GM23338 (cell line): ENCODE data around the gene LDLR. TPM values are rescaled to one million over a fixed set of nuclear protein-coding genes. Genes with fewer than 3 reads are reported as not detected.
"Not testable (repeated sequence)": the region's sequence is repeated elsewhere in the genome, so short reads cannot be mapped to it uniquely, and the experiment has no call there.

Experiments used
- ATAC-seq: fragments of 200-7000 bp; cut with Tn5 transposase; 3 replicates; pipeline ENCODE4 v1.9.1; 2020
- DNase-seq: peaks from one replicate; pipeline ENCODE4 v3.0.0-alpha.2; 2015; ENCODE audit warnings: low spot score
- H2AFZ ChIP-seq: fragments of 200-600 bp; sonication (generic); 2 replicates; pipeline ENCODE4 v1.8.0; 2016; ENCODE audit warnings: antibody characterized with exemption, mild to moderate bottlenecking, moderate library complexity
- H3F3A ChIP-seq: fragments of 200-600 bp; sonication (generic); replicated peaks from 2 replicates; pipeline ENCODE4 v1.8.0; 2017; ENCODE audit warnings: antibody characterized with exemption, mixed run types, low read depth
- H3K27ac ChIP-seq: fragments of 200-600 bp; sonication (generic); 2 replicates; pipeline ENCODE4 v1.6.1; 2016; ENCODE audit warnings: low read depth
- H3K27me3 ChIP-seq: fragments of 200-600 bp; sonication (generic); 2 replicates; pipeline ENCODE4 v1.8.0; 2016; ENCODE audit warnings: mild to moderate bottlenecking, mixed run types, moderate library complexity; ENCODE audit not compliant: insufficient read depth
- H3K36me3 ChIP-seq: fragments of 200-600 bp; sonication (generic); 2 replicates; pipeline ENCODE4 v1.8.0; 2016; ENCODE audit warnings: mild to moderate bottlenecking; ENCODE audit not compliant: insufficient read depth
- H3K4me1 ChIP-seq: fragments of 200-600 bp; sonication (generic); 2 replicates; pipeline ENCODE4 v1.8.0; 2016; ENCODE audit warnings: mild to moderate bottlenecking, moderate library complexity; ENCODE audit not compliant: insufficient read depth
- H3K4me2 ChIP-seq: fragments of 200-600 bp; sonication (generic); 2 replicates; pipeline ENCODE4 v1.7.1; 2017; ENCODE audit warnings: mixed run types
- H3K4me3 ChIP-seq: fragments of 200-600 bp; sonication (generic); 2 replicates; pipeline ENCODE4 v1.6.1; 2016; ENCODE audit warnings: mixed run types
- H3K79me2 ChIP-seq: fragments of 200-600 bp; sonication (generic); replicated peaks from 2 replicates; pipeline ENCODE4 v1.8.0; 2017; ENCODE audit warnings: mild to moderate bottlenecking; ENCODE audit not compliant: insufficient read depth
- H3K9me2 ChIP-seq: fragments of 200-600 bp; sonication (generic); 2 replicates; pipeline ENCODE4 v1.8.0; 2017; ENCODE audit not compliant: insufficient read depth
- H4K20me1 ChIP-seq: fragments of 200-600 bp; sonication (generic); replicated peaks from 2 replicates; pipeline ENCODE4 v1.8.0; 2017; ENCODE audit warnings: mild to moderate bottlenecking; ENCODE audit not compliant: insufficient read depth
- H3K27ac Mint-ChIP-seq: 2 replicates; pipeline ENCODE4 v1.8.0; 2020; ENCODE audit warnings: inconsistent platforms, mild to moderate bottlenecking, moderate library complexity, mixed read lengths
- H3K27me3 Mint-ChIP-seq: 3 replicates; pipeline ENCODE4 v1.8.0; 2022; ENCODE audit warnings: low read depth, mild to moderate bottlenecking, moderate library complexity, mixed read lengths, inconsistent platforms; ENCODE audit not compliant: insufficient read depth, poor library complexity
- H3K36me3 Mint-ChIP-seq: 3 replicates; pipeline ENCODE4 v1.8.0; 2021; ENCODE audit warnings: low read depth, mild to moderate bottlenecking, inconsistent platforms, moderate library complexity, mixed read lengths
- H3K4me1 Mint-ChIP-seq: 3 replicates; pipeline ENCODE4 v1.8.0; 2020; ENCODE audit warnings: mild to moderate bottlenecking, inconsistent platforms, mixed read lengths
- H3K4me3 Mint-ChIP-seq: 3 replicates; pipeline ENCODE4 v1.8.0; 2021; ENCODE audit warnings: moderate library complexity, mild to moderate bottlenecking, inconsistent platforms, mixed read lengths
- H3K9me3 Mint-ChIP-seq: 3 replicates; pipeline ENCODE4 v1.8.0; 2020; ENCODE audit warnings: moderate library complexity, mild to moderate bottlenecking, inconsistent platforms, mixed read lengths
- CTCF ChIP-seq, 2 experiments: fragments of 200-600 bp in 1 of 2; sonication (generic) in 1 of 2; conservative IDR thresholded peaks; 2 replicates each; pipeline versions ENCODE4 v1.5.1 to v1.6.1; 2016 to 2017; ENCODE audit warnings: antibody characterized with exemption in 2 of 2, low read depth in 2 of 2, mild to moderate bottlenecking in 2 of 2, moderate library complexity in 1 of 2
- ETS1 ChIP-seq: IDR thresholded peaks from 2 replicates; pipeline ENCODE4 v1.6.1; 2016; ENCODE audit warnings: antibody characterized with exemption
- EZH2phosphoT487 ChIP-seq: fragments of 200-600 bp; sonication (generic); IDR thresholded peaks from one replicate; pipeline ENCODE4 v1.8.1; 2018; ENCODE audit warnings: antibody characterized with exemption; ENCODE audit not compliant: unreplicated experiment
- POLR2AphosphoS5 ChIP-seq: IDR thresholded peaks from 2 replicates; pipeline ENCODE4 v1.6.1; 2016; ENCODE audit warnings: antibody characterized with exemption, low read depth
- ZNF331 ChIP-seq: fragments of 250-450 bp; sonication (Bioruptor Pico); IDR thresholded peaks from 2 replicates; pipeline ENCODE4 v1.5.0; 2020; ENCODE audit warnings: low read depth, mild to moderate bottlenecking, moderate library complexity
- ZNF462 ChIP-seq: fragments of 250-450 bp; sonication (Bioruptor Pico); IDR thresholded peaks from 2 replicates; pipeline ENCODE4 v1.5.0; 2020; ENCODE audit warnings: mild to moderate bottlenecking, moderate library complexity
- polyA plus RNA-seq: library from polyadenylated mRNA; unstranded; fragments of >200 nt; fragmentation: Nextera tagmentation; extraction: Ambion mirVana; gene quantifications from 2 replicates; pipeline ENCODE4 v1.2.1, GENCODE V29; 2016
- total RNA-seq: library from RNA; depleted of rRNA; stranded (reverse); fragments of >200 nt; shearing (Covaris generic); gene quantifications from 2 replicates; pipeline ENCODE4 v1.2.3, GENCODE V29; 2014

Gene LDLR
- total and polyA plus RNA-seq, 2 experiments from 2014 or later, result 57.6 to 180 TPM

- no peaks in the 10 kb centered on the region for H3K36me3 ChIP-seq
- H4K20me1 ChIP-seq, result no peaks in the 10 kb centered on the region; the same call in 1 of the 2 replicates
- 0 out of 2 replicates have a peak overlapping the region, but pooled peaks have one; percentile 19 for H3K27ac ChIP-seq
- peaks cover 26% of the 10 kb centered on the region for H3K27me3 Mint-ChIP-seq
- H3K4me1 Mint-ChIP-seq, result peaks cover 23% of the 10 kb centered on the region
- TF ChIP-seq ETS1 (no peak), CTCF (conservative IDR thresholded peaks at IDR 0.05; ENCODE audit: low read depth in 2 of 2) (no peak), POLR2AphosphoS5 (0 out of 2 replicates have a peak, but pooled peaks have one; percentile 15), EZH2phosphoT487 (no peak), ZNF331 (CRISPR knock-in tag) (no peak)
- H3K36me3 Mint-ChIP-seq, result peaks cover 4% of the 10 kb centered on the region; the same call in 2 of the 3 replicates
- no peaks in the 10 kb centered on the region for H3K27me3 ChIP-seq
- H3K9me3 Mint-ChIP-seq, result peaks cover 6% of the 10 kb centered on the region; the same call in 1 of the 3 replicates
- no peak overlapping the region for H3K4me3 ChIP-seq
- H2AFZ ChIP-seq, result no peak overlapping the region
- H3K4me2 ChIP-seq, result peak overlapping the region; percentile 55; the same call in 1 of the 2 replicates
- peaks cover 35% of the 10 kb centered on the region for H3F3A ChIP-seq
- DNase-seq (peak; percentile 52), ATAC-seq (peak; percentile 39)
- no peaks in the 10 kb centered on the region for H3K9me2 ChIP-seq
- no peaks in the 10 kb centered on the region for H3K79me2 ChIP-seq
- no peak overlapping the region for H3K4me3 Mint-ChIP-seq
- peaks cover 35% of the 10 kb centered on the region for H3K4me1 ChIP-seq
- H3K27ac Mint-ChIP-seq, result no peak overlapping the region
Observed at GRCh38 chr19:11138601-11139300, 49.5 kb downstream of the LDLR start.

- not testable (repeated sequence) for H3K9me2 ChIP-seq
Observed at GRCh38 chr19:11140023-11140538, 50.8 kb downstream of the LDLR start.

GRCh38 chr19:11140896-11141295 lies 51.6 kb downstream of the LDLR start:
- Histone ChIP-seq H3K27ac (no peak overlapping the region), H3K9me2 (no peaks in the 10 kb centered on the region), H2AFZ (no peak overlapping the region), H3K4me2 (no peak overlapping the region), H3K36me3 (peaks cover 7% of the 10 kb centered on the region), H3K4me1 (peaks cover 39% of the 10 kb centered on the region), H3K4me3 (no peak overlapping the region), H4K20me1 (peaks cover 2% of the 10 kb centered on the region), H3K27me3 (no peaks in the 10 kb centered on the region), H3F3A (peaks cover 34% of the 10 kb centered on the region), H3K79me2 (no peaks in the 10 kb centered on the region)
- no peak overlapping the region for H3K27ac Mint-ChIP-seq
- peaks cover 21% of the 10 kb centered on the region for H3K27me3 Mint-ChIP-seq
- ATAC-seq, result no peak
- H3K9me3 Mint-ChIP-seq, result peaks cover 2% of the 10 kb centered on the region; the same call in 1 of the 3 replicates
- no peak for DNase-seq
- peaks cover 10% of the 10 kb centered on the region for H3K36me3 Mint-ChIP-seq
- H3K4me3 Mint-ChIP-seq, result no peak overlapping the region
- peaks cover 23% of the 10 kb centered on the region for H3K4me1 Mint-ChIP-seq
- no peak for TF ChIP-seq ZNF462 (CRISPR knock-in tag)

More at GRCh38 chr19:11140023-11140538, 50.8 kb downstream of the LDLR start:
- not testable (repeated sequence) for H3K27ac Mint-ChIP-seq, H3K4me2 ChIP-seq, H3K4me3 ChIP-seq, ATAC-seq, H3K79me2 ChIP-seq, H3K27ac ChIP-seq, H3K9me3 Mint-ChIP-seq, H3K36me3 Mint-ChIP-seq, H3K4me3 Mint-ChIP-seq, H4K20me1 ChIP-seq, H3K27me3 ChIP-seq, H3K36me3 ChIP-seq, H2AFZ ChIP-seq, DNase-seq
- Histone ChIP-seq H3K4me1 (peaks cover 39% of the 10 kb centered on the region), H3F3A (peaks cover 34% of the 10 kb centered on the region)
- peaks cover 21% of the 10 kb centered on the region for H3K27me3 Mint-ChIP-seq
- H3K4me1 Mint-ChIP-seq, result peaks cover 23% of the 10 kb centered on the region
